ENCODE measurements around the gene SLCO3A1. TPM values are rescaled to one million over a fixed set of nuclear protein-coding genes. Genes with fewer than 3 reads are reported as not detected.

The SLCO3A1 gene
- total and polyA plus RNA-seq, 2 experiments from 2014 or later = 1.9 to 6.9 TPM

DNA sequence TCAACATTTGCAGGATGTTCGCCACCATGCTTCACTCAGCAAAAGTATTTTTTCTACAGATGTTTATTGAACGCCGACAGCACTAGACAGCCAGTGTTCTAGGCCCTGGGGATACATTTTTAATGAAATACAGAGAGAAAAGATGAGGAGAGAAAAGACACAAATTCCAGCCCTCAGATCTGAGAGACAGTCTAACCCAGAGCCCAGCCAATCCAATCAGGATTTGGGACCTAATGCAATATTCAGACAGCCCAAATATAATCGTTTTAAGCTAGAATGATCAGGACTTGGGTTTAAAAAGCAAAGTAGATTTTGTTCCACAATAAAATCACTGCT, 174.8 kb downstream of the SLCO3A1 start:
- H3K27me3 ChIP-seq (replicated peaks; ENCODE audit: insufficient read depth) = no peaks in the 10 kb centered on the region
- H3K9me3 ChIP-seq (ENCODE audit: low read depth) = no peaks in the 10 kb centered on the region
- no peaks in the 10 kb centered on the region for H3K9me2 ChIP-seq (ENCODE audit: insufficient read depth)
- no peaks in the 10 kb centered on the region for H3K79me2 ChIP-seq (ENCODE audit: insufficient read depth)
- no peaks in the 10 kb centered on the region for H3K36me3 ChIP-seq (ENCODE audit: low read depth)
- H3K4me2 ChIP-seq (ENCODE audit: unreplicated experiment) = no peak overlapping the region
- TF ChIP-seq EZH2 (IDR thresholded peaks at IDR 0.05; ENCODE audit: insufficient read depth, poor library complexity, severe bottlenecking) = no peak
- TF ChIP-seq EZH2phosphoT487 (IDR thresholded peaks at IDR 0.05; ENCODE audit: insufficient read depth, low read depth) = no peak
- no peaks in the 10 kb centered on the region for H4K20me1 ChIP-seq (ENCODE audit: insufficient read depth)
- no peak overlapping the region for H3K9ac ChIP-seq
- in situ Hi-C loops (cut with MboI) = no loop called here
- no peak overlapping the region for H3K27ac ChIP-seq
- H3F3A ChIP-seq (ENCODE audit: insufficient read depth) = no peaks in the 10 kb centered on the region
- H3K4me3 ChIP-seq = no peak overlapping the region
- no peaks in the 10 kb centered on the region for H3K4me1 ChIP-seq (ENCODE audit: insufficient read depth)
- no peak overlapping the region for H2AFZ ChIP-seq
- DNase-seq = no peak
- WGBS, 2 experiments (ENCODE audit: low coverage in 1 of 2, low lambda C conversion rate in 2 of 2, missing lambda C conversion rate in 2 of 2) = 14% methylated on average over 4 of the region's 4 CpGs

DNA sequence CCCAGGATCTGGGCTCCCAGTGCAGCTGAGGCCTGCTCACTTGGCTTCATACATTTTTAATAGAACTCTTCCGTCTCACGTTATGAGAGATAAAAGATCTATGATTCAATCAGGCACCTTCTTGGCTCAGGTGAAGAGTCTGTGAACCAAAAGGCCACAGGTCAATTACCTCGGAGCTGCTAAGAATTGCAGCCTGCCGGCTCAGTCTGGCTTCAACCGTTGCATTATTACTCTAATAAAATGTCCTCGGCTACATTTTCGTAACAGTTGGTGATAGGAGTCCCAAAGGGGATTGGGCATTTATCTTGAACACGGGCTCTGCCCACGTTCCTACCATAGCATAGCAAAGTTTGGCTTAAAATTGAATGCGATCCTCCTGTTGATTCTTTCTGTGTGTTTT, 176.3 kb downstream of the SLCO3A1 start:
- no peak overlapping the region for H3K27ac ChIP-seq
- H3K9ac ChIP-seq = no peak overlapping the region
- no peaks in the 10 kb centered on the region for H3K79me2 ChIP-seq (ENCODE audit: insufficient read depth)
- no peaks in the 10 kb centered on the region for H3K27me3 ChIP-seq (replicated peaks; ENCODE audit: insufficient read depth)
- no peak for TF ChIP-seq EZH2 (IDR thresholded peaks at IDR 0.05; ENCODE audit: insufficient read depth, poor library complexity, severe bottlenecking)
- no peak for TF ChIP-seq EZH2phosphoT487 (IDR thresholded peaks at IDR 0.05; ENCODE audit: insufficient read depth, low read depth)
- H4K20me1 ChIP-seq (ENCODE audit: insufficient read depth) = no peaks in the 10 kb centered on the region
- H3K4me3 ChIP-seq = no peak overlapping the region
- H3K4me2 ChIP-seq (ENCODE audit: unreplicated experiment) = no peak overlapping the region
- no peaks in the 10 kb centered on the region for H3K36me3 ChIP-seq (ENCODE audit: low read depth)
- no peak for DNase-seq
- in situ Hi-C loops (cut with MboI) = no loop called here
- H3K9me2 ChIP-seq (ENCODE audit: insufficient read depth) = no peaks in the 10 kb centered on the region
- H3K9me3 ChIP-seq (ENCODE audit: low read depth) = no peaks in the 10 kb centered on the region
- H3F3A ChIP-seq (ENCODE audit: insufficient read depth) = no peaks in the 10 kb centered on the region
- no peaks in the 10 kb centered on the region for H3K4me1 ChIP-seq (ENCODE audit: insufficient read depth)
- 89% methylated on average over 10 of the region's 10 CpGs for WGBS, 2 experiments (ENCODE audit: low coverage in 1 of 2, low lambda C conversion rate in 2 of 2, missing lambda C conversion rate in 2 of 2)
- H2AFZ ChIP-seq = no peak overlapping the region

DNA sequence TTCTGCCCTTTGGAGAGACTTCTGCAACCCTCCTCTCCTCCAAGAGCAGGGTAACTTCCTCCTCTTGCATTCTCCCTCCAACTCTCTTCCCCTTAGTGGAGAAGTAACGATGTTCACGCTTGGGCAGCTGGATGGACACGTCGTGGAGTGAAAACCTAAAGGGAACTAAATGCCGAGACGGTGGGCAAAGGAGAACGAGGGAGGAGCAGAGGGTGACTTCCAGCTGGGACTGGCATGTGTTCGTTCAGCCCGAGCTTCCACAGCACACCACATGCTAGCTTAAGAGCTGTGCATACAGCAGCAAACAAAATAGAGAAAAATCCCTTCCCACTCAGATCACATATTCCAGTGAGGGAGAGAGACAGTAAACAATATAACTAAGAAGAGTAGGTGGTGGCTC, 179.8 kb downstream of the SLCO3A1 start:
- Histone ChIP-seq H3K79me2 (ENCODE audit: insufficient read depth) (no peaks in the 10 kb centered on the region), H3K27me3 (replicated peaks; ENCODE audit: insufficient read depth) (no peaks in the 10 kb centered on the region), H3K27ac (no peak overlapping the region), H3K9me3 (ENCODE audit: low read depth) (no peaks in the 10 kb centered on the region), H3F3A (ENCODE audit: insufficient read depth) (no peaks in the 10 kb centered on the region), H3K9ac (no peak overlapping the region), H4K20me1 (ENCODE audit: insufficient read depth) (no peaks in the 10 kb centered on the region), H3K9me2 (ENCODE audit: insufficient read depth) (no peaks in the 10 kb centered on the region), H2AFZ (0 out of 2 replicates have a peak overlapping the region, but pooled peaks have one; percentile 6), H3K4me2 (ENCODE audit: unreplicated experiment) (peak overlapping the region; percentile 13), H3K36me3 (ENCODE audit: low read depth) (no peaks in the 10 kb centered on the region), H3K4me3 (no peak overlapping the region), H3K4me1 (ENCODE audit: insufficient read depth) (no peaks in the 10 kb centered on the region)
- peak; percentile 16 for DNase-seq
- WGBS, 2 experiments (ENCODE audit: low coverage in 1 of 2, low lambda C conversion rate in 2 of 2, missing lambda C conversion rate in 2 of 2) = 4% methylated on average over 9 of the region's 9 CpGs
- TF ChIP-seq EZH2 (IDR thresholded peaks at IDR 0.05; ENCODE audit: insufficient read depth, poor library complexity, severe bottlenecking) (no peak), EZH2phosphoT487 (IDR thresholded peaks at IDR 0.05; ENCODE audit: insufficient read depth, low read depth) (no peak)
- in situ Hi-C loops (cut with MboI) = no loop called here

DNA sequence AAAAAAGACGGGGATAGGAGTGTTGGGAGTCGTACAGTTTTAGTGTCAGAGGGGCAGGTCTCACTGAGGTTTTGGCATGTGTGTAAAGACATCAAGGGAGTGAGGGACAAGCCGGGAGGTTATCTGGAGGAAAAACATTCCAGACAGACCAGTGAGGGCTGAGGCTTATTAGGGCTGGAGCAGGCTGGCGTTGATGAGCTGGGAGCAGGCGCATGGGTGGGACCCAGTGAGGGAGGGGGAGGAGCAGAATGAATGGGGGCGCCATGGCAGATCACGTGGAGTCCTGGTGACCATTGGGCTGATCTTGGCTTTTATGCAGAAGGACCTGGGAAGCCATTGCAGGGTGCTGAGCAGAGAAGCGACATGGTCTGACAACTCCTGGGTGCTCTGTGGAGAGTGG, 180.2 kb downstream of the SLCO3A1 start:
- H3K4me3 ChIP-seq = no peak overlapping the region
- no peaks in the 10 kb centered on the region for H3F3A ChIP-seq (ENCODE audit: insufficient read depth)
- no peak overlapping the region for H3K9ac ChIP-seq
- no peaks in the 10 kb centered on the region for H3K79me2 ChIP-seq (ENCODE audit: insufficient read depth)
- 6% methylated on average over 8 of the region's 8 CpGs for WGBS, 2 experiments (ENCODE audit: low coverage in 1 of 2, low lambda C conversion rate in 2 of 2, missing lambda C conversion rate in 2 of 2)
- H3K9me3 ChIP-seq (ENCODE audit: low read depth) = no peaks in the 10 kb centered on the region
- no peaks in the 10 kb centered on the region for H3K27me3 ChIP-seq (replicated peaks; ENCODE audit: insufficient read depth)
- 0 out of 2 replicates have a peak overlapping the region, but pooled peaks have one; percentile 6 for H2AFZ ChIP-seq
- no peak for TF ChIP-seq EZH2phosphoT487 (IDR thresholded peaks at IDR 0.05; ENCODE audit: insufficient read depth, low read depth)
- TF ChIP-seq EZH2 (IDR thresholded peaks at IDR 0.05; ENCODE audit: insufficient read depth, poor library complexity, severe bottlenecking) = no peak
- H3K27ac ChIP-seq = no peak overlapping the region
- no peaks in the 10 kb centered on the region for H4K20me1 ChIP-seq (ENCODE audit: insufficient read depth)
- DNase-seq = no peak
- no peaks in the 10 kb centered on the region for H3K4me1 ChIP-seq (ENCODE audit: insufficient read depth)
- no peaks in the 10 kb centered on the region for H3K36me3 ChIP-seq (ENCODE audit: low read depth)
- no peaks in the 10 kb centered on the region for H3K9me2 ChIP-seq (ENCODE audit: insufficient read depth)
- H3K4me2 ChIP-seq (ENCODE audit: unreplicated experiment) = peak overlapping the region; percentile 13
- in situ Hi-C loops (cut with MboI) = no loop called here

DNA sequence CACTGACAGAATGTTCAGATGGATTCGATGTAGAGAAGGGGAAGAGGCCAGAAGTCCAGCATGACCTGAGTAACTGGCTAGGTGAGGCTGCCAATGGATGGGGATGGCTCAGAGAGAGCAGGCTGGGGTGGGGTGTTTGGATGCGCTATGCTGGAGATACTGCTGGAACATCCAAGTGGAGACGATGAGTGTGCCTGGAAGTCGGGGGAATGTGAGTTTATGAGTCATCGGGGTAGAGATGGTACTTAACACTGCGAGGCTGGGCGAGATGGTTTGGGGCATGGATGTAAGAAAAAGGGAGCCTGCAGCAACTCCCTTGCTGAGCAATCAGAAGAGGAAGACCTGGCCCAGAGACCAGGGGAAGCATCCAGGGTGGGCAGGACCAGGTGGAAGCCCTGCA, 180.7 kb downstream of the SLCO3A1 start:
- Histone ChIP-seq H3F3A (ENCODE audit: insufficient read depth) (no peaks in the 10 kb centered on the region), H3K4me3 (no peak overlapping the region), H3K9me3 (ENCODE audit: low read depth) (no peaks in the 10 kb centered on the region), H3K79me2 (ENCODE audit: insufficient read depth) (no peaks in the 10 kb centered on the region), H3K4me1 (ENCODE audit: insufficient read depth) (no peaks in the 10 kb centered on the region), H3K9me2 (ENCODE audit: insufficient read depth) (no peaks in the 10 kb centered on the region), H2AFZ (no peak overlapping the region), H3K27me3 (replicated peaks; ENCODE audit: insufficient read depth) (no peaks in the 10 kb centered on the region), H3K36me3 (ENCODE audit: low read depth) (no peaks in the 10 kb centered on the region), H3K9ac (no peak overlapping the region), H3K4me2 (ENCODE audit: unreplicated experiment) (no peak overlapping the region), H3K27ac (no peak overlapping the region), H4K20me1 (ENCODE audit: insufficient read depth) (no peaks in the 10 kb centered on the region)
- in situ Hi-C loops (cut with MboI) = no loop called here
- DNase-seq = peak; percentile 43
- TF ChIP-seq EZH2 (IDR thresholded peaks at IDR 0.05; ENCODE audit: insufficient read depth, poor library complexity, severe bottlenecking) (no peak), EZH2phosphoT487 (IDR thresholded peaks at IDR 0.05; ENCODE audit: insufficient read depth, low read depth) (no peak)
- WGBS, 2 experiments (ENCODE audit: low coverage in 1 of 2, low lambda C conversion rate in 2 of 2, missing lambda C conversion rate in 2 of 2) = 31 to 32% methylated on average over 7 of the region's 7 CpGs

All from GM23248 (cell line).